ENCODE measurements around the gene SERPINI2. TPM values are rescaled to one million over a fixed set of nuclear protein-coding genes. Genes with fewer than 3 reads are reported as not detected.

The SERPINI2 gene
- total and polyA plus RNA-seq, 2 of the 8 experiments (the other 6 are each of a cell fraction or from before 2014, with no cell fraction given): 0.26 TPM; not detected in 1

GRCh38 chr3:167469381-167469780, 4.5 kb downstream of the SERPINI2 start:
- Histone ChIP-seq H4K20me1 (replicated peaks in 1 of 2; ENCODE audit: control insufficient read depth in 1 of 2, insufficient read depth in 2 of 2, low read length in 2 of 2) (no peaks in the 10 kb centered on the region), H2BK15ac (ENCODE audit: low read length) (no peak overlapping the region), H3K23ac (ENCODE audit: insufficient read length) (no peak overlapping the region), H2BK5ac (ENCODE audit: low read depth, low read length) (no peak overlapping the region), H3K27ac (ENCODE audit: low read depth, low read length) (no peak overlapping the region), H2AK5ac (ENCODE audit: low read depth, low read length) (no peak overlapping the region), H2BK120ac (replicated peaks; ENCODE audit: low read depth, low read length) (no peak overlapping the region), H3K79me2 (ENCODE audit: control insufficient read depth in 1 of 2, insufficient read depth in 2 of 2, low read length in 2 of 2) (no peaks in the 10 kb centered on the region), H2AFZ (ENCODE audit: low read length) (no peak overlapping the region), H2BK20ac (ENCODE audit: low read length) (no peak overlapping the region), H3K4me2 (ENCODE audit: insufficient read depth in 1 of 2, low read depth in 2 of 2, low read length in 2 of 2) (no peak overlapping the region), H3K56ac (replicated peaks; ENCODE audit: insufficient read length, low read depth, low read length) (no peak overlapping the region), H4K91ac (replicated peaks; ENCODE audit: insufficient read length, low read length) (no peak overlapping the region), H3K79me1 (ENCODE audit: low read depth, low read length) (no peaks in the 10 kb centered on the region), H3K4me3 (ENCODE audit: extremely low read depth in 1 of 4, insufficient read depth in 2 of 4, low read depth in 3 of 4, low read length in 4 of 4) (no peak overlapping the region), H4K5ac (ENCODE audit: insufficient read length, low read depth, low read length) (no peak overlapping the region), H3K4me1 (replicated peaks in 1 of 4; ENCODE audit: control insufficient read depth in 3 of 4, insufficient read depth in 4 of 4, low read length in 3 of 4) (peaks cover 0 to 3% (median 0%) of the 10 kb centered on the region in 4 experiments; a peak in 1 of 7 replicates), H3K18ac (ENCODE audit: extremely low read depth, low read length) (no peak overlapping the region), H3K27me3 (replicated peaks in 1 of 4; ENCODE audit: control insufficient read depth in 3 of 4, extremely low read depth in 1 of 4, insufficient read depth in 3 of 4, low read length in 3 of 4) (peaks cover 0 to 1% (median 0%) of the 10 kb centered on the region in 4 experiments; a peak in 1 of 7 replicates), H4K8ac (ENCODE audit: extremely low read depth, insufficient read depth, low read length) (no peak overlapping the region), H2BK12ac (ENCODE audit: low read depth, low read length) (no peak overlapping the region), H3K36me3 (ENCODE audit: control insufficient read depth in 2 of 4, insufficient read depth in 4 of 4, low read length in 3 of 4) (no peaks in the 10 kb centered on the region), H3K9ac (replicated peaks in 1 of 4; ENCODE audit: extremely low read depth in 1 of 4, low read depth in 3 of 4, low read length in 3 of 4) (no peak overlapping the region), H3K4ac (replicated peaks; ENCODE audit: insufficient read length, low read depth, low read length) (no peak overlapping the region), H3K14ac (ENCODE audit: insufficient read length) (no peak overlapping the region), H3K9me3 (ENCODE audit: insufficient read depth in 2 of 2, low read depth in 1 of 2, low read length in 1 of 2) (no peaks in the 10 kb centered on the region), H3K23me2 (ENCODE audit: low read depth, low read length) (no peaks in the 10 kb centered on the region)
- DNase-seq (ENCODE audit: low read depth in 1 of 2, low spot score in 2 of 2): no peak
- TF ChIP-seq SIX5 (IDR thresholded peaks at IDR 0.05; ENCODE audit: low read depth, low read length) (no peak), HDAC6 (IDR thresholded peaks at IDR 0.05; ENCODE audit: low read depth, low read length) (no peak), CTCF (IDR thresholded peaks at IDR 0.05; ENCODE audit: control extremely low read depth in 1 of 3, insufficient read depth in 1 of 3, low read depth in 1 of 3, low read length in 3 of 3) (no peak), CHD2 (IDR thresholded peaks at IDR 0.05; ENCODE audit: low read length) (no peak), POU5F1 (IDR thresholded peaks at IDR 0.05; ENCODE audit: low read depth, low read length) (no peak), SP1 (IDR thresholded peaks at IDR 0.05; ENCODE audit: low read depth, low read length) (no peak), JUN (IDR thresholded peaks at IDR 0.05; ENCODE audit: low read depth, low read length) (no peak), EZH2 (IDR thresholded peaks at IDR 0.05; ENCODE audit: low read depth, low read length, severe bottlenecking) (no peak), CTBP2 (IDR thresholded peaks at IDR 0.05; ENCODE audit: borderline replicate concordance, insufficient read depth, insufficient read length, low read length) (no peak), ASH2L (IDR thresholded peaks at IDR 0.05; ENCODE audit: low read length) (no peak), MAFK (IDR thresholded peaks at IDR 0.05; ENCODE audit: low read depth, low read length) (no peak)
- POLR2A ChIA-PET (ENCODE audit: partially characterized antibody): no interaction called here
- FAIRE-seq: no peak
- WGBS, 2 experiments (ENCODE audit: extremely low coverage in 1 of 2, insufficient coverage in 1 of 2, insufficient read length in 1 of 2, insufficient replicate concordance in 2 of 2, low coverage in 1 of 2, low lambda C conversion rate in 2 of 2, missing lambda C conversion rate in 1 of 2): 84% methylated on average over 3 of the region's 3 CpGs; no CpG with 5 or more reads in 1 of the 2 experiments
- CTCF ChIA-PET (ENCODE audit: partially characterized antibody): no interaction called here

All from H1 (cell line).